GM19438 (cell line): ENCODE data around the gene FAM131B.
"Not testable (repeated sequence)": the region's sequence is repeated elsewhere in the genome, so short reads cannot be mapped to it uniquely, and the experiment has no call there.

Experiments used
- ATAC-seq: cut with Tn5 transposase; IDR thresholded peaks from one replicate; pipeline ENCODE4 v1.9.1; 2021; ENCODE audit warnings: low read depth; ENCODE audit not compliant: unreplicated experiment

FAM131B gene

GRCh38 chr7:143395187-143396149 is 33.0 kb upstream of the FAM131B start:
- ATAC-seq, result no peak

DNA sequence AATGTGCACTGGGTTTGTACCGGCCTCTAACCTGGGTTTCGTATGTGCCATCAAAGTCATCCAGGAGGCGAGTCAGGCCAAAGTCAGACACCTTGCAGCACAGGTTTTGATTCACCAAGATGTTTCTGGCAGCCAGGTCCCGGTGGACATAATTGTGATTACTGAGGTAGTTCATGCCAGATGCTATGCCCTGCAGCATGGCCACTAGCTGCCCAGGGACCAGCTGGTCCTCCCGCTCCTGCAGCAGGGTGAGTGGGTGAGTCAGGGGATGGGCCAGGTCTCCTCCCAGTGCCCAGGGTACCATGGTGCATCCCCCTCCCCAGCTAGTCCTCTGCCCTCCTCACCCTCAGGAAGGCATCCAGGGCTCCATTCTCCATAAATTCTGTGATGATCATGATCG is 32.3 kb upstream of the FAM131B start:
- no peak for ATAC-seq

DNA sequence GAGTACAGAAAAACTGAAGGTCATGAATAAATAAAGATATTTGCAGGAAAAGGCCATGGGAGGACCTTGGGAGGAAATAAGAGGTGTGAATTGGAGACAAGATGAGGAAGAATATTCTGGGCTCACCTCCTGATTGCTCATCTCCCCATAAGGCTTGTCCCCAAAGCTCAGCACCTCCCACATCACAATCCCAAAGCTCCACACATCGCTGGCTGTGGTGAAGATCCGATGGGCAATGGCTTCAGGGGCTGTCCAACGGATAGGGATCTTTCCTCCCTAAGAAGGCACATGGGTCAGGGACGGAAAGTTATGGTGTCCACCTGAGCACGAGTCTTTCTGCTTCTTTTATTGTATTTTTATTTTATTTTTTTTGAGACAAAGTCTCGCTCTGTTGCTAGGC is 31.6 kb upstream of the FAM131B start:
- no peak for ATAC-seq

DNA sequence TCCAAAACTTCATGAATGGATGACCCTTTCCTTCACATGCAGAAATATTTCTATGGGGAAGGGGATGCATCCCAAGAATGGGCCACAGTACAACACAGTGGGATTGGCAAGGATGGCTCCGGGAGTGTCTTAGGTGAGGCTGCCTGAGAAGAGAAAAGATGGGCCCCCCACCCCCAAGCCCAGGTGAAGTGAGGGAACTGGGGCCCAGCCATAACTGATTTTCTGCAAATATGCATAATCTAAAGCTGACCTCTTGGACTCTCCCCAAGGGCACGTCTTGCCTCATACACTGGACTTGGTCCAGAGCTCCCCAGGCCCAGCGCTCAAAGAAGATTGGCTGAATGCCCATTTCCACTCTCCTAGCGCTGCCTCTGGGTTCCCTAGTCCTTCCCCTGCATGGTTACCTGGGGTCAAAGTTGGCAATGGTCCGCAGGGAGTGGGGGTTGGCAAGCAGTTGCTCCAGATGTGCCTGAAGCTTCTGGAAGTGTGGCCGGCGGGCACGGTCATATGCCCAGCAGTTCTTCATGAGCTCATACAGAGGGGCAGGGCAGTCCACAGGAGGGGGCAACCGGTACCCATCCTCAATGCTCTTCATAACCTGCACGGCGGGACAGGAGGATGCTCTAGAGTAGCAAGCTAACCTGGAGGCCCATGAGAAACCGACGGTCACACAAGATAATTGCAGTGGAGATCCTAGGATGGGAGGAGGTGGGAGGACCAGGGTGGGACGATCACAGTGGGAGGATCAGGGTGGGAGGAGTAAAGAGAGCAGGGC is 30.9 kb upstream of the FAM131B start:
- ATAC-seq, result no peak

DNA sequence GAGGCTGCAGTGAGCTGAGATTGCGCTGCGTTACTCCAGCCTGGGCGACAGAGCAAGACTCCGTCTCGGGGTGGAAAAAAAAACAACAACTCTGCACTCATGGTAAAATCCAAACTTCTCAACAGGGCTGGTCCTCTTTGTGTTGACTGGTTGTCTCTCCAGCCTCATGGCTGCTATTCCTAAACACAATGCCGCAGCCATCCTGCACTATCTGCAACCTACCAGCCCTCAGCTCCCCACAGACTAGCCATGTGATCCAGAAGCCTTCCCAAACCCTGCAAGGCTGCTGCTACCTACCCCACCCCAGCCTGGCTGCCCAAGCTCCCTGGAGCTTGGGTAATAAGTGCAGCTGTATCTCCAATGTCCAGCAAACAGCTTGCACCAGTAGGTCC is 30.4 kb upstream of the FAM131B start:
- ATAC-seq, result no peak

DNA sequence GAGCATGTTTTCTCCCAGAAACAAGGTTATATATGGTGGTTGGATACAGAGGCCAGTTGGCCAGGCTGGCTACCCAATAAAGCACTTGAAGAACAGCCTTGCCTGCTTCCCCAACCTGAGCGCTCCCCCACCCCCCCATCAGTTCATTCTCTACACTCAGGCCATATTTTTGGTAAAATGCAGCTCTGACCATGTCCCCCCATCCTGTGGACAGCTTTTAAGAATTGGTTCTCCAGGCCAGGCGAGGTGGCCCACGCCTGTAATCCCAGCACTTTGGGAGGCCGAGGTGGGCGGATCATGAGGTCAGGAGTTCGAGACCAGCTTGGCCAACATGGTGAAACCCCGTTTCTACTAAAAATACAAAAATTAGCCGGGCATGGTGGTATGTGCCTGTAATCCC is 29.9 kb upstream of the FAM131B start:
- not testable (repeated sequence) for ATAC-seq

DNA sequence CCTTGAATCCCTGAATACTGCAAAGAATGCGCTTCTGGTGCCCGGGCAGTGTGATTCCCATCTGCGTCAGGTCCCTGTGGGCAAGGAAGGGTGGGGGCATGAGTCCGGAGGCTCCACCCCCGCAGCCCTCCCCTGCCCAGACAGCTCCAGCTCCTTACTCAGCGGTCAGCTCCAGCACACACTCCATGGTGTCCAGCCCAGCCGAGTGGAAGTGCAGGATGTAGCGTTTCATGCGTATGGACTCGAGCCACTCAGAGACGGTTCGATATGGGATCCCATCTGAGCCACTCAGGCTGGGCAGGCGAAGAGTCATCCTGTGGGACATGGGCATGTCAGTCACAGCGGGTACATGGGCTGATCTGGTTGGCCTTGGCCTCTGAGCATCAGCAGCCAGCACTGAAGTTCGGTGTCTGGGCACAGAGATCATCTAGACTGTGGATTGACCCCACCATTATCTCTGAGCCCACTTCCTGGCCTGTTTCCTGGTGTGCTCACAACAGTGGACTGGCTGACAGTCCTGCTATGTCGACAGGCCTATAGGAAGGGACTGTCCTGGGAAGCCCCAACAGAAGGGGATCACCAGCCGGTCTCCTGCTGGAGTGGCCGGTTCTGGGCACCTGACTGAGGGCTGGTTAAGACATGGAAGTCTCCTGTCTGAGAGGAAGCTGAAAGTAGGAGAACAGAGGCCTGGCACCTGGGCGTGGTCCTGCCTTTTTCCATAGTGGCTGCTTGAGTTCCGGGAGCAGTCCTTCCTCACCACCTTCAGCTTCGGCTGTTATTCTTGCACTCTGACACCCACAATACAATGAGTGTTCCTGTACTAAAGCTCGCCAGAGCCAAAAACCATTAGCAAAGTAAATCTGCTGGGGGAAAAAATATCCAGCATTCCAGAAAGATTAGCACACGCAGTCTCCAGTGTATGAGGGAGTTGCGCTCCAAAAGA is 29.2 kb upstream of the FAM131B start:
- ATAC-seq, result no peak

DNA sequence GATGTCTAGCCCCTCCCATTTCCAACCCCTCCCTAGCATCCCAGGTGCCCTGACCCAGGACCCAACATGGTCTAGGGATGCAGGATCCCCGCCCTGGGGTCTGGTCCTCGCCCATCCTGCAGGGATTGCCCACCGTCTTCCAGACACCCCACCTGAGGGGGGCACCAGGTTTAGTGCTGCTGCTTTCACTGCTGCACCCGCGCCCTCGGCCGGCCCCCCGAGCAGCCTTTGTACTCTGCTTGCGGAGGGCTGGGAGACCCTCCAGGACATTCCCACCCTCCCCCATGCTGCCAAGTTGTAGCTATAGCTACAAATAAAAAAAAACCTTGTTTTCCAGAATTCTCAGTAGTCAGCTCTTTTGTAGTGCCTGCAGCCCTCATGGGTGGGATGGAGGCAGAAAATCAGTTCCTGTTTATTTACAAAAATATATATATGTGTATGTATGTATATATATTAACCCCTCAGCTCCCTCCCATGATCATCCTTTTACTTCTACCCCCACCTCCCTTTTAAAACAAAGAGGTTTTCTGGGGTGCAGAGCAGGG is 28.3 kb upstream of the FAM131B start:
- no peak for ATAC-seq

DNA sequence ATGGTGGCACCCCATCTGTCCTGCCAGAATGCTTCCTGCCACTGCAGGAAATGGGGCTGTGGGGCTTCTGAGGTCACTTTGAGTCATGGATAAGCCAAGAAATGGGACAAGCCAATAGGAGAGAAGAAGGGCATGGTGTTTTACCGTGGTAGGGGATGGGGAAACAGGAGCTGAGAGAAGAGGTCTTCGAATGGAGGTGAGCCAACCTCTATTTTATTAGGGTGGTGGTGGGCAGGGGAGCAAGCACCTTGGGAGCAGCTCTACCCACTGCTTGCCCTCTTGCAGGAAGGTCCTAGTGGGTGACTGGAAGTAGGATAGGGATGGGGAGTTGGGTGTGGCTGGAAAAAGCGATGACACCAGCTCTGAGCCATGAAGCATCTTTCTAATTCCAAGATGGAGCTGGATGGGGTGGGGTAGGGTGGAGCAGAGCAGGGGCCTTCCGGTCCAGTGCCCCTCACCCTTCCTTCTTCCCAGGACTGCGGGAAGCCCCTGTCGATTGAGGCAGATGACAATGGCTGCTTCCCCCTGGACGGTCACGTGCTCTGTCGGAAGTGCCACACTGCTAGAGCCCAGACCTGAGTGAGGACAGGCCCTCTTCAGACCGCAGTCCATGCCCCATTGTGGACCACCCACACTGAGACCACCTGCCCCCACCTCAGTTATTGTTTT is 27.7 kb upstream of the FAM131B start:
- no peak for ATAC-seq

- ATAC-seq, result no peak
Observed at GRCh38 chr7:143389316-143390103, 27.0 kb upstream of the FAM131B start.

- ATAC-seq, result no peak
Observed at GRCh38 chr7:143388491-143389101, 26.1 kb upstream of the FAM131B start.

- no peak for ATAC-seq
Observed at GRCh38 chr7:143388051-143388450, 25.5 kb upstream of the FAM131B start.

- ATAC-seq, result no peak
Observed at GRCh38 chr7:143387156-143387975, 24.9 kb upstream of the FAM131B start.

- ATAC-seq, result peak; percentile 46
Observed at GRCh38 chr7:143385891-143386781, 23.6 kb upstream of the FAM131B start.

DNA sequence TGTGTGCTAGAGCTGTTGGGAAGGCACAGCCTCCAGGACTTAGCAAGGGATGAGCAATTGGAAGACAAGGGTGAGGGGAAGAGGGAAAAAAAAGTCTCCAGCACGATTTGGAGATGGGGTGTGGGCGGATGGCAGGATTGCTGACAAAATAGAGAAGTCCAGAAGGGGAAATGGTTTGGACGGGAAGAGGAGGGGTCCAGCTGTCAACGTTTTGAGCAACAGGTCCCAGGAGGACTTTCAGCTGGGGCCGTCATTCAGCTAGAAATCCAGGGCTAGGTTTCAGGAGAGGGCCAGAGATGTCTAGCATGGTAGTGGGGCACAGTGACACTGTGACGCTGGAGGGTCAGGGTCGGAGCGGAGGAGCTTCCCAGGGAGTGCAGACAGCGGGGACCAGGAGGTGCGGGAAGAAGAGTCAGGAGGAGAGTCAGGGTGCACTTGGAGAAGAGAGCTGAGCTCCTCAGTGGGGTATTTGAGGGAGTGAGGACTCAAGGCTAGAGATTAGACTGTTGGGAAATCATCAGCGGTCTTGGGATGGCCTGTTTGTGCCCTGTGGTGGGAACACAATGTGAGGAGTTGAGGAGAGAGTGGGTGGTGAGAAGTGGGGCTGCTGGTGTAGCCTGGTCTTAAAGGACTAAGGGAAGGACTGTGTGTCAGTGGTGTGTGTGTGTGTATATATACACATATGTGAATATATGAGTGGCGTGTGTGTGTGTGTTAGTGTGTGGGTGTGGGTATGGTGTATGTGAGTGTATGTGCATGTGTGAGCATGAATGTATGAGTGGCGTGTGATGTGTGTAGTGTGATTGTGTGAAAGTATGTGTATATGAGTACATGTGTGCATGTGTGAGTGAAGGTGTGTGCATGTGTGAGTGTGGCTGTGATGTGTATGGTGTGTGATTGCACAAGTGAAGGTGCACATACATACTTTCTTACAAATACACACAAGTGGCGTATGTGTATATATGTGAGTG is 22.4 kb upstream of the FAM131B start:
- ATAC-seq, result no peak

DNA sequence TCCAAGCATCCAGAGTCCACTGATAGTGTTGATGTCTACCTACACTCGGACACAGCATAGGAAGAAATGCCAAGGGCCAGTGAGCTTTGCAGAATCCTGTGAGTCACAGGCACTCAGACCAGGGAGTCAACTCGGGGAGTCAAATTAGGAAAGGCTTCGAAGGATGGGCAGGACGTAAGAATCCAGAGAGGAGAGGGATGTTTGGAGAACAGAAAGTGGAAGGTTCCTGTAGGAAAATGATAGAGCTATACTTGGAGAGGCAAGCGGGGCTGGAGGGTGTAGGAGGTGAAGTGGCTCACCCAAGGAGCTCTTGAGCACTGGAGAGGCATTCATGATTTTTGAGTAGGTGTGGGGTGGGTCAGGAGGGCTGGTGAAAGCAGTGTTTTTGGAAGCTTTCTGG is 21.6 kb upstream of the FAM131B start:
- ATAC-seq, result no peak
